HG03432 (cell line): ENCODE measurements around the gene NTS.

Experiments
- ATAC-seq: cut with Tn5 transposase; IDR thresholded peaks from one replicate; pipeline ENCODE4 v1.9.1; 2021; ENCODE audit warnings: mild to moderate bottlenecking, moderate library complexity; ENCODE audit not compliant: unreplicated experiment

The NTS gene

DNA sequence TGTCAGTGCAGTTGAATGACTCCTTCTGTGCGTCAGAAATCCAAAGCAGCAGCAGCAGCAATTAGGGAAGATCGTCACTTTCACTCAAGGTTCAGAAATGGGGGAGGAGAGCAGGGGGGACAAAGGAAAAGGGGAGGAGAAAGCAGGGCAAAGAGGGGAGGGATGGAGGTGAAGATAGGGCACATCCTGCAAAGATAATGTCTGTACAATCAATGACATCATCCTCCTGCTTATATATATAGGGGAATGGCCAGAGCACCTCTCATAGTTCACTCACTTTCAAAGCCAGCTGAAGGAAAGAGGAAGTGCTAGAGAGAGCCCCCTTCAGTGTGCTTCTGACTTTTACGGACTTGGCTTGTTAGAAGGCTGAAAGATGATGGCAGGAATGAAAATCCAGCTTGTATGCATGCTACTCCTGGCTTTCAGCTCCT, at the start of gene NTS:
Gene NTS (plus strand): TSS at position 265 of the 431 bp plus-strand sequence. CDS start 109 bp downstream, at position 374.
- peak; percentile 90 for ATAC-seq

DNA sequence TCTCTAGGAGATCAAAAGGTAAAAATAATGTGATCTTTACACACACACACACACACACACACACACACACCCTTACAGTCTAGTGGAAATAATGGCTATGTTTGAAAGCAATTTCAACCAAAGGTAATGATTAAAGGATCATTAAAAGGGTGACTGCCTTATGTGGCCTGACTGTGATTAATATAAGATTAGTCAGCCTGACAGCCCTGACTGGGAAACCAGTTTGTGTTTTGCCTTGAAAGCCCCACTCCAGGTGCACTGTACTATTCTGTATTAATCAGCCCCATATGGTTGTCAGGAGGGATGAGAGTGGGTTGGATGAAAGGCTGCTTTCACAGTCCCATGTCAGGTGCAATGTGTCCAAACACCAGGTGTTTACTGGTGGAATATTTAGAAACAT, 48.3 kb upstream of the NTS start:
- no peak for ATAC-seq

DNA sequence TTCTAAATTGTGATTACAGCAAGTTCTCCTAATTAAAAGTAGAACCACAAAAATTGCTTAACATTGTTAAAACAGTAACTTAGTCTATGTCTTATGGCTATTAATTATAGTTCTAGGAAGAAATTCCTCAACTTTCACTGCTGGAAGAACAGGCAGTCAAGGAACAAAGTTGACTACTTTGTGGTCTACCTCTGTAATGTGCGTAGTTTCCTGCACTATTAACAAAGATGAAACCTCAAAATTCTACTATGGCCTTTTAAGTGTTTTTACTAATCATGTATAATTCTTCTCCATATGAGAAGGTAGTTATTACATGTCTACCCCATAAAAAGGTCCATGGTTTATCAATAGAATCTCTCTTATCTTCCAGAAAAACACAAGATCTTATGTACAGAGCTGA, 45.5 kb upstream of the NTS start:
- no peak for ATAC-seq

DNA sequence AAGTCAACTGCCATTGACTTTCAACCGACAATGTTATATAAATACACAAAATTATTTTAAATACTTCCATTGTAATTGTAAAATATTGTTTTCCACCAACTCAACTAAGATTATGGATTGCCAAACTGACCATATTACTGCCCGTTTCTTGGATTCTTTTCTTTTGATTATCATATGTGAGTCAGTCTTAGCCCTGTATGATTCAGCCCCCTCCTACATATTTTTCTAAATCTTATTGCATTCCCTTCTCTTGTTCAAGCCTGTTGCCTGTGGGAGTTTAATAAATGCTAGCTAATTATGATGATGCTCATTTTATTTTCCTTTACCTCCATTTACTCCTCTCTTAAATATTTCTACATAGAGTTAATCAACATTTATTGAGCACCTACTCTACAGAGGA, 44.7 kb upstream of the NTS start:
- no peak for ATAC-seq

GRCh38 chr12:85831327-85831990, 42.6 kb upstream of the NTS start:
- no peak for ATAC-seq

DNA sequence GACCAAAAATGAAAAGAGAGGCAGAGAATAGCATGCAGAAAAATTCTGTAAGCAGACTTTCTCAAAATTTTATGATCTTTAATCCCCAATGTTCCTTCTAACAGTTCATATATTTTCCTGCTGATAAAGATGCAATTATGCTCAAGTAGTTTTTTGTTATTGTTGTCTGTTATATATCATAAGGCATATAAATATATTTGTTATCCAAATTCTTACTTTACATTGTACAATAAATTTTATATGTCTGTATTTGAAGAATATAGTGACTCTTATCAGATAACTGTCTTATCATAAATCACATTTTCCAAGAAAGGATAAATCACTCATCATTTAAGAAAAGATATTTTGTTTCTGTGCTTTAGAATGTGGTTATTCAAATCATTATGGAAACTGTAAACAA, 40.5 kb upstream of the NTS start:
- no peak for ATAC-seq

GRCh38 chr12:85834378-85834777, 39.7 kb upstream of the NTS start:
- no peak for ATAC-seq

DNA sequence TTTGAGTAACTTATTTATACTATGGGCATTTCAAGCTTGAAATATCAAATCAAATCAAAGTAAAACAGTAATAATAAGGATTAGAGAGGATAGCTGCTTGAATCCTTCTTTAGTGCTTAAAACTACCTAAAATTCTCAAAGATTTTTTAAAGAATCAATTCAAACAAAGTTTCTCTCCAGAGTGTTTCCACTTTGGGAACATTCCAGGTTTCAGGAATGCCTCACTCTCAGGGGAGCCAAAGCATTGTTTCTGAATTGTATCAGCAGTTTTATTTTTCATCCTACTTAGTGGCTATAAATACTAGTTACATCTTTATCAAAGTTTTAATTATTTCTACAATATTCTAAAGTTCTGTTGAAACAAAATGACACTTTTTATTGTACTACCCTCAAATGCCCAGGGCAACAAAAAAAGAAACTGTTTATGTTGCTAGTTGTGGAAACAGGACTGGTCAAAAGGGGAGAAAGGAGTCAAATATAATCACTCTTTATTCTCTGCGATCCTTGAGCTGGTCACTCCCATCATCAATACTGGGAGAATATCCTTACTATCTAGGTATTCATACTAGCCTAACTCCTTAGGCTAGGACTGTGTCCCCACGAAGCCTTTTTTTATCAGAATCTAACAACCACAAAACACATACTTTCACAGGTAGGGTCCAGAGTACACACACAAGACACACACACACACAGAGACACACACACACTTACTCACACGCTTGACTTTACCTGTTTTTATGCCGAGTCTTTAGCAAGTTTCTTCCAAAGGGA, 38.5 kb upstream of the NTS start:
- ATAC-seq: no peak

GRCh38 chr12:85836197-85837090, 37.7 kb upstream of the NTS start, which contains the start of gene RASSF9:
TSS of gene RASSF9 (minus strand) at chr12:85836409. CDS start at chr12:85836201, 208 bp downstream.
- ATAC-seq: no peak

DNA sequence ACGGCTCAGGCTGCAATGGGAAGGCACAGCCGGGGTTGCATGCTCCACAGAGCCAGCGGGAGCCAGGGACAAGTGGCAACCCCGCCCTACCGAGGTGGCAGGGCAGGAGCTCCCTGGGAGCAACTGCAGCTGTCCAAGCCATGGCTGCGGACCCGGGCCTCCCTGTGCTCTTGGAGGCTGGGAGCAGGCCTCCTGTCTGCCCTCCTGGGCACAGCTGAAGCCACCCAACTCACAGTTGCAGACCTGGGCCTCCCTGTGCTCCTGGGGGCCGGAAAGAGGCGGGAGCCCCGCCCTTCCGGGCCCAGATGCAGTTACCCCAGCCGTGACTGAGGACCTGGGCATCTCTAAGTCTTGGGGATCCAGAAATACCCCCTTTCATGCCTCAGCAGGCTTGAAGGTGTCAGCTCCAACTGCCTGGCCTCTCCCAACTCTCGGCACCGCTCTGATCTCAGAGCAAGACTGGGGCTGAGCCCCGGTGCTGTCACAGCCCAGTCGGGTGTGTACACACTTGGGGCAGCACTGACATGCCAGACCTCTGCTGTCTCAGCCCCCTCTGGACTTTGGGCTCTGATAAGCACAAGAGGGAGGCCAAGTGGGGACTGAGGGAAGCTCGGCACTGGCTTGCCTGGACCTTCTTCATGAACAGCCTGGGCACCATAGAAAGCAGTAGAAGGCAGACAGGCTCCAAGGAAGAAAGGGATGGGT, 30.3 kb upstream of the NTS start:
- no peak for ATAC-seq

GRCh38 chr12:85849344-85849743, 24.8 kb upstream of the NTS start:
- ATAC-seq: no peak

- ATAC-seq: no peak
These were observed 18.8 kb upstream of the NTS start for GRCh38 chr12:85855305-85855704.

DNA sequence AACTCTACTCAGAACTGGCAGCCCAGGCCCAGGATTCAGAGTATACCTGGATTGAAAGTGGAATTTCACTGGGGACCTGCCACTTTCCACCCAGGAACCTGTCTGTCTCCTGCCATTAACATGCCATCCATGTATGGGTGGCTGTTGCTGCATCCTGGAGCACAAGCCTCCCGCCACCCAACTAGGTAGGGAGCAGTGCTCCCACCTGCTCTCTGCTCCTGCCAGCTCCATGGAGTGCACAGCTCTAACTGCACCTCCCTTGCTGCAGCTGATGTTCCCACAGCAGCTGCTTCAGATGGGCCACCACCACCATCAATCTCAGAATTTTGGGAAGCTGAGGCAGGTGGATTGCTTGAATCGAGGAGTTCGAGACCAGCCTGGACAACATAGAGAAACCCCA, 17.1 kb upstream of the NTS start:
- no peak for ATAC-seq

DNA sequence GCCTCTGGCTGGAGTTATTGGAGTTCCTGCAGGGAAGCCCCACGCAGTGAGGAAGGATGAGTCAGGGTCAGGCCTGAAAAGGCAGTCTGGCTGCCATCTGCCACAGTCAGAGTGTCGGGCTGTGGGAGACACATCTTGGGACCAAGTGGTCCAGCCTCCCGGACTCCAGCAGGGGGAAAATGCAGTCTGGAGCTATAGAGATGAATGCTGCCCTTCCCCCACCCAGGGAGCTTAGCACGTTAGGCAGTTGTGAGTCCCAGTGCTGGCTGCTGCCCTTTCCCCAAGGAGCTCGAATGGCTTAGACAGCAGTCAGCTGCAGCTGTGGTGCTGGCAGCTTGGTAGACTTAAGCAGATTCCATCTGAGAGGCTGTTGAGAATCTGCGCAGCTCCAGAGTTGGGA, 8.2 kb upstream of the NTS start:
- no peak for ATAC-seq

DNA sequence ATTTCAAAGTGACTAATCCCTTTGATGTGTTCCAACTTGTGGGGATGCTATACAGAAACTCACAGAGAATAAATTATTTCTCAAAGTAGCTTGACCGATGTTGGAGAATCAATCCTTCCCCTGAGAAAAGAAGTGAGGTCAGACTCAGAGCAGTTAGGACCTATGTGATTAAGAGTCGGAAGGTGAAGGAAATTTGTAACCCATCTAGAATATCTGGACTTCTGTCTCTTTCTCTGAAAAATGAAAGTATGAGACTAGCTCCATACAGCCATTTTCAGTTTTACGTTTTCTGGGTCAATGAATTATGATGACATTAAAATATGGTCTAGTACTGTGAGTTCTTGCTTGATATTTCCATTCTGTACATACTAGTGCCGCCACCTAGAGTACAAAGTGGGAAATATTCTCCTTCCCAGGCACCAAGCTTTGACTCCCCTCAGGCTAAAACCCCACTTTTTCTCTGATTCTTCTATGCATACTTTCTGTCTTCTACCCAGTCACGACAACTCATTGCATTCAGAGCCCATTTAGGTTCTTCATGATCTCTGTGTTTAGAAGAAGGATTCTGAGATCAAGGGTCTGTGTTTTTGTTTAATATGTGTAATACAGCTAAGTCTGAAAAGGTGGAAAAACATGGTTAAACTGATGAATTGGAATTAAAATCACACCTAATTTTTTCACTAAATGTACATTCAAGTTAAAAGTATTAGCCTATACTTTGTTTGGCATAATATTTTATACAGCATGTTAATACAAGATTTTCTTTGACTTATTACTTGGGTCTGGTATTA, 6.9 kb upstream of the NTS start:
- ATAC-seq: peak; percentile 95

DNA sequence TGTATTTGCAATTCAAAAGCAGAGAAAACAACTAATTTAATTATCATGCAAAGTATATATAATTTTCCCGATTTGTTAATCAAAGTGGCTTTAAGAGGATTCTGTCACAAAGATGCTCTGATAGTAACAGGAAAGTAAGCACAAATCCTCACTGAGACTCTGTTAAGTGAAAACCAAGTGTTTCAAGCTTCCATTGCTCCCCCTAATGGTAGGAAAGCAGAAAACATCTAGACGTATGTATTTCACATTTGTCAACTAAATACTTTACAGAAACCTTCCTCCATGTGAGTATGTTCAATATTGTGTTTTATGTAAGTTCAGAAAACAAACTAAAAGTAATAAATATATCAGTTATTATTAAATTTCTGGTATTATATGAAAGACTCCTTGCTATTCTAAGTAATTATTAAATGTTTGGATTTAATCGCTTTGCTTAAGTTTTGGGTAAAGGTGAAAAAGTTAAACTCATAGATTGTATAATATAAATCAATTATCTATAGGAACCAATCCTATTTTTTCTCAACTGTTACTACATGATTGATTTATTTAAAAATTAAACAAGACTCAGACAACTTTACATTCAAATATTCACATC, 1.5 kb upstream of the NTS start:
- peak; percentile 78 for ATAC-seq

DNA sequence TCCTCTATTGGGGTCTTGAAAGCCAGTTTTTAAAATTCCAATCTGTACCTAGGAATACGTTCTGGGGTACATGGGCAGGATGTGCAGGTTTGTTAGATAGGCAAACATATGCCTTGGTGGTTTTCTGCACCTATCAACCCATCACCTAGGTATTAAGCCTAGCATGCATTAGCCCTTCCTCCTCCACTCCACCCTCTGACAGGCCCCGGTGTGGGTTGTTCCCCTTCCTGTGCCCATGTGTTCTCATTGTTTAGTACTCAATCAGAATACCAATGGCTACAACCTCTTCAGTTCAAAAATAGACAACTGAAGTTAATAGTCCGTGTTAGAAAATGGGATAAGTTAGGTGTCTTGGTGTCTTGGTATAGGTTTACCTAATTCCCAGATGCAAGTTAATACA, 3.4 kb downstream of the NTS start:
- ATAC-seq: no peak

DNA sequence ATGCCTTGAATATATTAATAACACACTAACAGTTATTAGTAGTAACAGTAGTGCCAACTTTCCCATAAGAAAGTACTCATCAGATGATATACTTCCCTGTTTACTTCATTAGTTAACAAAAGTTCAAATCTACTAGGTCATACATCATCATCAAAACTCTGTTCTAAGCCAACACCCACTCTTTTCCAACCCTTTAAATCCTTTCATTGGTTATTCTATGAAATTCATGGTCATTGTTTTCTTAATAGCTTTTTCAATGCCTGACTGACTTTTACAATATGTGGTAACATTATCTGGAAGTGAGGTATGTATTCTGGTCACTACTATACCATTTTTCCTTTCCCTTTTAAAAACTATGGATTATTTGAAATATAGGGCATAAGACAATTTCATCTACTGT, 9.7 kb downstream of the NTS start:
- no peak for ATAC-seq

GRCh38 chr12:85894653-85895052, 20.6 kb downstream of the NTS start:
- ATAC-seq: no peak
